ENCODE data around the gene KDM3B. TPM values are rescaled to one million over a fixed set of nuclear protein-coding genes. Genes with fewer than 3 reads are reported as not detected.
"Not testable (repeated sequence)": the region's sequence is repeated elsewhere in the genome, so short reads cannot be mapped to it uniquely, and the experiment has no call there.

Gene KDM3B
- total RNA-seq, 1 donor from 2014 or later, result 60.6 TPM

GRCh38 chr5:138408023-138408422 is 55.5 kb downstream of the KDM3B start:
- Histone ChIP-seq H3K4me3 (no peak overlapping the region), H3K4me1 (no peaks in the 10 kb centered on the region), H3K27ac (no peak overlapping the region), H3K9me3 (no peaks in the 10 kb centered on the region), H3K36me3 (peaks cover 53% of the 10 kb centered on the region), H3K27me3 (no peaks in the 10 kb centered on the region)
- intact Hi-C loops (cut with DNase I), result no loop called here
- no peak for TF ChIP-seq CTCF (IDR thresholded peaks at IDR 0.05)
- ATAC-seq, result no peak
- DNase-seq, result no peak

- peak; percentile 70 for DNase-seq
- intact Hi-C loops (cut with DNase I); ATAC-seq; H3K4me3 ChIP-seq; H3K27me3 ChIP-seq; H3K9me3 ChIP-seq; H3K27ac ChIP-seq; H3K4me1 ChIP-seq: not testable (repeated sequence)
- H3K36me3 ChIP-seq, result peaks cover 52% of the 10 kb centered on the region
- peak; percentile 55 for TF ChIP-seq CTCF (IDR thresholded peaks at IDR 0.05)
Measured at GRCh38 chr5:138410996-138411640, 58.6 kb downstream of the KDM3B start.

GRCh38 chr5:138418444-138418843 is 66.0 kb downstream of the KDM3B start:
- Histone ChIP-seq H3K9me3 (no peaks in the 10 kb centered on the region), H3K27ac (no peak overlapping the region), H3K36me3 (peaks cover 84% of the 10 kb centered on the region), H3K4me1 (no peaks in the 10 kb centered on the region), H3K4me3 (no peak overlapping the region), H3K27me3 (no peaks in the 10 kb centered on the region)
- intact Hi-C loops (cut with DNase I), result no loop called here
- TF ChIP-seq CTCF (IDR thresholded peaks at IDR 0.05), result no peak
- ATAC-seq (no peak), DNase-seq (no peak)

- Histone ChIP-seq H3K9me3 (no peaks in the 10 kb centered on the region), H3K27me3 (no peaks in the 10 kb centered on the region), H3K4me1 (no peaks in the 10 kb centered on the region), H3K36me3 (peaks cover 98% of the 10 kb centered on the region), H3K4me3 (no peak overlapping the region), H3K27ac (no peak overlapping the region)
- no peak for ATAC-seq
- no peak for TF ChIP-seq CTCF (IDR thresholded peaks at IDR 0.05)
- DNase-seq, result no peak
- intact Hi-C loops (cut with DNase I), result no loop called here
Measured at GRCh38 chr5:138425079-138425478, 72.6 kb downstream of the KDM3B start.

- no peak overlapping the region for H3K27ac ChIP-seq
- peaks cover 11% of the 10 kb centered on the region for H3K4me1 ChIP-seq
- H3K36me3 ChIP-seq, result peaks cover 59% of the 10 kb centered on the region
- ATAC-seq (no peak), DNase-seq (no peak)
- intact Hi-C loops (cut with DNase I), result no loop called here
- no peak for TF ChIP-seq CTCF (IDR thresholded peaks at IDR 0.05)
- no peak overlapping the region for H3K4me3 ChIP-seq
- H3K9me3 ChIP-seq, result no peaks in the 10 kb centered on the region
- peaks cover 3% of the 10 kb centered on the region for H3K27me3 ChIP-seq
Measured at GRCh38 chr5:138435943-138436342, 83.5 kb downstream of the KDM3B start.

Measured in upper lobe of right lung (tissue), 1 donor.